Keratinocyte (primary cell): ENCODE measurements around the gene PIK3IP1.

ENCODE experiments used
- CTCF ChIP-seq, 3 experiments: IDR thresholded peaks in 1 of 3; conservative IDR thresholded peaks in 1 of 3; optimal IDR thresholded peaks in 1 of 3; 2 replicates in 2 of 3; 3 replicates in 1 of 3; pipeline versions ENCODE3 to v1.5.1; 2011; ENCODE audit warnings: low read length in 3 of 3, mild to moderate bottlenecking in 3 of 3, moderate library complexity in 2 of 3, control low read depth in 1 of 3, inconsistent platforms in 1 of 3; ENCODE audit not compliant: insufficient read depth in 2 of 3; ENCODE audit errors: extremely low read depth in 1 of 3
- EZH2 ChIP-seq: IDR thresholded peaks from one replicate; pipeline ENCODE4 v1.6.1; 2012; ENCODE audit warnings: inconsistent platforms, mild to moderate bottlenecking, low read length, moderate library complexity

- no peak for TF ChIP-seq EZH2
- no peak for TF ChIP-seq CTCF (optimal IDR thresholded peaks at IDR 0.05 in 1 of 3, IDR thresholded peaks at IDR 0.05 in 1 of 3, conservative IDR thresholded peaks at IDR 0.05 in 1 of 3; ENCODE audit: extremely low read depth in 1 of 3, insufficient read depth in 2 of 3, low read length in 3 of 3)
Measured at GRCh38 chr22:31247726-31248125, 44.6 kb downstream of the PIK3IP1 start.
